ENCODE results near the gene CNKSR2.

DNA sequence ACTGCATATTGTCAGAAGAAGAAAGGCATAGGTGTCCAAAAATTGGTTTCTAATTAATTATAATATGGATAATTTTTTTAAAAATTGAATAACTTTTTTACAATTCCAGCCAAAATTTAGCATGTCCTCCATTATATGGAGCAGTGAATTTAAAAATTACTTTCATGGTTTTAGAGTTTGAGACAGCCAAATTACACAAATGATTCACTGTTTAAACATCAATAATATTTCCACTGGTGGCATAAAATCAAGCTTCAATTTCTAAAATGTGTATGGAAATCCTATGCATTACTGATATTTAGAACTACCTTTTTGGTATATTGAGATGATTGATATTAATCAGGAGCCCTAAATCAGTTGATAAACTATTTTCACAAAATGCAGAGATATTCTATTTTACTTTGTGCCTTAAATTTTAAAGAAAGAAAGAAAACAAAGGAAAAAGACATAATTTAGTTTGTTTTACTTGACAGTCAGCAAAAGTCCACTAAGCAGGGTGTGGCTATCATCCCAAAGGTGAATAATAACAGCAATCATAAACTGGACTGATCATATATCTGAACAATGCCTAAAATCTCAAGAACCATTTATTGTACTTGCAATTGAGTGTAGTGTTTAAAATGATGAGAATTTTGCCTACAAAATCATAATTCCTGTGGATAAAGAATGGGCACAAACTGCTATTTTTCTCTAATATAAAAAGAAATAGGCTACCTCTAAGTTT, 249.7 kb downstream of the CNKSR2 start:
- no peak for TF ChIP-seq ELF1 (IDR thresholded peaks at IDR 0.05; ENCODE audit: borderline replicate concordance, low read depth)
- TF ChIP-seq, protein P1, sequence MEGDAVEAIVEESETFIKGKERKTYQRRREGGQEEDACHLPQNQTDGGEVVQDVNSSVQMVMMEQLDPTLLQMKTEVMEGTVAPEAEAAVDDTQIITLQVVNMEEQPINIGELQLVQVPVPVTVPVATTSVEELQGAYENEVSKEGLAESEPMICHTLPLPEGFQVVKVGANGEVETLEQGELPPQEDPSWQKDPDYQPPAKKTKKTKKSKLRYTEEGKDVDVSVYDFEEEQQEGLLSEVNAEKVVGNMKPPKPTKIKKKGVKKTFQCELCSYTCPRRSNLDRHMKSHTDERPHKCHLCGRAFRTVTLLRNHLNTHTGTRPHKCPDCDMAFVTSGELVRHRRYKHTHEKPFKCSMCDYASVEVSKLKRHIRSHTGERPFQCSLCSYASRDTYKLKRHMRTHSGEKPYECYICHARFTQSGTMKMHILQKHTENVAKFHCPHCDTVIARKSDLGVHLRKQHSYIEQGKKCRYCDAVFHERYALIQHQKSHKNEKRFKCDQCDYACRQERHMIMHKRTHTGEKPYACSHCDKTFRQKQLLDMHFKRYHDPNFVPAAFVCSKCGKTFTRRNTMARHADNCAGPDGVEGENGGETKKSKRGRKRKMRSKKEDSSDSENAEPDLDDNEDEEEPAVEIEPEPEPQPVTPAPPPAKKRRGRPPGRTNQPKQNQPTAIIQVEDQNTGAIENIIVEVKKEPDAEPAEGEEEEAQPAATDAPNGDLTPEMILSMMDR (IDR thresholded peaks at IDR 0.05 in 2 of 3, conservative IDR thresholded peaks at IDR 0.05 in 1 of 3; ENCODE audit: borderline replicate concordance in 1 of 3, insufficient read depth in 1 of 3, low read depth in 2 of 3, low read length in 2 of 3) = no peak
- no peak for TF ChIP-seq ZBTB33 (IDR thresholded peaks at IDR 0.05; ENCODE audit: extremely low read depth, insufficient replicate concordance, low read length)
- TF ChIP-seq POLR2A (IDR thresholded peaks at IDR 0.05; ENCODE audit: borderline replicate concordance, extremely low read depth, insufficient read depth, insufficient read length) = no peak
- no peak for TF ChIP-seq RAD21 (IDR thresholded peaks at IDR 0.05; ENCODE audit: low read depth)
- no peak for TF ChIP-seq ZNF274 (IDR thresholded peaks at IDR 0.05; ENCODE audit: low read depth, low read length)
- no peak for TF ChIP-seq SP1 (IDR thresholded peaks at IDR 0.05; ENCODE audit: low read depth)
- TF ChIP-seq POLR2AphosphoS5 (IDR thresholded peaks at IDR 0.05; ENCODE audit: low read depth, low read length) = no peak

Measured in HCT116 (cell line).